A673 (cell line): ENCODE data around the gene STAT5B. TPM values are rescaled to one million over a fixed set of nuclear protein-coding genes. Genes with fewer than 3 reads are reported as not detected.

Experiments used
- BruUV-seq: library from RNA; stranded (reverse); fragments of 400-500 nt; replicated peaks from 2 replicates; lab custom pipeline; 2021; lab: Mats Ljungman, UMichigan
- CTCF ChIA-PET: fragments of 300-600 bp; sonication (Branson Sonifier 250); formaldehyde crosslinking; loops from one replicate; lab custom pipeline; 2022; ENCODE audit warnings: antibody characterized with exemption; lab: Charles Lee
- POLR2A ChIA-PET: fragments of 300-600 bp; sonication (Branson Sonifier 250); formaldehyde crosslinking; loops from one replicate; lab custom pipeline; 2022; ENCODE audit warnings: antibody characterized with exemption; ENCODE audit not compliant: low non-redundant PET; lab: Charles Lee
- DNase-seq: peaks from one replicate; pipeline ENCODE4 v3.0.0-alpha.2; 2015; ENCODE audit warnings: low spot score
- H3K27ac ChIP-seq: fragments of 200-600 bp; sonication (generic); 2 replicates; pipeline ENCODE4 v1.5.1; 2016; ENCODE audit warnings: mixed run types, low read depth, mild to moderate bottlenecking, mixed read lengths, antibody characterized with exemption, low read length; ENCODE audit not compliant: poor library complexity, severe bottlenecking
- H3K27me3 ChIP-seq: fragments of 200-600 bp; sonication (generic); replicated peaks from 2 replicates; pipeline ENCODE4 v1.6.1; 2017; ENCODE audit warnings: mixed run types, low read depth, mild to moderate bottlenecking, mixed read lengths, antibody characterized with exemption, low read length; ENCODE audit not compliant: insufficient read depth, poor library complexity
- H3K36me3 ChIP-seq: fragments of 200-600 bp; sonication (generic); 2 replicates; pipeline ENCODE4 v1.6.1; 2016; ENCODE audit warnings: mixed run types, mild to moderate bottlenecking, mixed read lengths, antibody characterized with exemption, low read length; ENCODE audit not compliant: insufficient read depth, poor library complexity, severe bottlenecking
- H3K4me1 ChIP-seq: fragments of 200-600 bp; sonication (generic); 2 replicates; pipeline ENCODE4 v1.6.1; 2017; ENCODE audit warnings: mixed run types, mild to moderate bottlenecking, mixed read lengths, antibody characterized with exemption, low read length; ENCODE audit not compliant: insufficient read depth, poor library complexity, severe bottlenecking
- H3K4me3 ChIP-seq: fragments of 200-600 bp; sonication (generic); 2 replicates; pipeline ENCODE4 v1.5.1; 2016; ENCODE audit warnings: low read depth, mixed run types, mild to moderate bottlenecking, mixed read lengths, low read length; ENCODE audit not compliant: poor library complexity, severe bottlenecking
- H3K9me3 ChIP-seq: fragments of 200-600 bp; sonication (generic); 2 replicates; pipeline ENCODE4 v1.6.1; 2016; ENCODE audit warnings: mixed run types, low read depth, mild to moderate bottlenecking, mixed read lengths, antibody characterized with exemption, low read length; ENCODE audit not compliant: poor library complexity, severe bottlenecking
- CTCF ChIP-seq: fragments of 300-800, 200-600 bp; sonication (generic); conservative IDR thresholded peaks from 2 replicates; pipeline ENCODE4 v1.5.1; 2017; ENCODE audit warnings: low read depth, mild to moderate bottlenecking, antibody characterized with exemption, low read length, moderate library complexity, mixed read lengths
- EZH2 ChIP-seq: fragments of 200-600 bp; sonication (generic); IDR thresholded peaks from 2 replicates; pipeline ENCODE4 v1.6.1; 2017; ENCODE audit warnings: borderline replicate concordance, low read depth, mild to moderate bottlenecking, mixed read lengths, antibody characterized with exemption, low read length; ENCODE audit not compliant: poor library complexity, severe bottlenecking
- intact Hi-C: fragments of 100-400 bp; cut with micrococcal nuclease; formaldehyde crosslinking; loops from one replicate; pipeline ENCODE4 v1.10.0; 2022; ENCODE audit not compliant: unreplicated experiment
- total RNA-seq: library from RNA; stranded (reverse); gene quantifications from 2 replicates; pipeline ENCODE4 v1.2.3, GENCODE V29; 2021

STAT5B gene
- total RNA-seq, 1 experiment from 2014 or later: 11.2 TPM

- DNase-seq: no peak
- intact Hi-C loops: no loop called here
- H3K27me3 ChIP-seq: no peaks in the 10 kb centered on the region
- CTCF ChIA-PET: no interaction called here
- POLR2A ChIA-PET: no interaction called here
- BruUV-seq: no TSS peak
- no peak overlapping the region for H3K27ac ChIP-seq
- H3K4me3 ChIP-seq: no peak overlapping the region
- H3K4me1 ChIP-seq: peaks cover 4% of the 10 kb centered on the region
- H3K9me3 ChIP-seq: no peaks in the 10 kb centered on the region
- no peaks in the 10 kb centered on the region for H3K36me3 ChIP-seq
- TF ChIP-seq EZH2: no peak
Measured at GRCh38 chr17:42279776-42280630, 3.8 kb upstream of the STAT5B start.

DNA sequence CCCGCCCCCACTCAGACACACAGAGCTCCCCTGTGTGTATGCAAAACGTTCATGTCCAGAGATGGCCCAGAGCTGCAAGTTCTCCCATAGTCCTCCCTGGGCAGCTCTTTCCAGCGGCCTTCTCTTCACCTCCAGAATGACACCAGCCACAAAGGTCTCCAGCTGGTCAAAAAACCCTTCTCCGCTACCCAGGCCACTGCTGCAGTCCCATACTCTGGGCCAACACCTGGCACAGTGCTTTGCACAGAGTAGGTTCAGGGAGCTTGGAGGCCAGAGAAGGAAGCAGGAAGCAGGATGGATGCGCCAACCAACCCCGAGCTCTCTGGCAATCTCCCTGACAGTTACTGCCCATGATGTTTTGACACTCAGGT, 1.1 kb upstream of the STAT5B start:
- no peak for DNase-seq
- CTCF ChIA-PET: no interaction called here
- Histone ChIP-seq H3K27me3 (no peaks in the 10 kb centered on the region), H3K4me1 (peaks cover 8% of the 10 kb centered on the region), H3K36me3 (no peaks in the 10 kb centered on the region), H3K27ac (no peak overlapping the region), H3K9me3 (no peaks in the 10 kb centered on the region), H3K4me3 (no peak overlapping the region)
- POLR2A ChIA-PET: no interaction called here
- intact Hi-C loops: no loop called here
- TF ChIP-seq EZH2 (no peak), CTCF (no peak)
- BruUV-seq: no TSS peak

- no peaks in the 10 kb centered on the region for H3K36me3 ChIP-seq
- H3K27ac ChIP-seq: peak overlapping the region; percentile 50
- H3K27me3 ChIP-seq: no peaks in the 10 kb centered on the region
- peak overlapping the region; percentile 59 for H3K4me3 ChIP-seq
- POLR2A ChIA-PET: no interaction called here
- H3K9me3 ChIP-seq: no peaks in the 10 kb centered on the region
- DNase-seq: no peak
- CTCF ChIA-PET: no interaction called here
- peaks cover 8% of the 10 kb centered on the region for H3K4me1 ChIP-seq
- no peak for TF ChIP-seq CTCF
- TF ChIP-seq EZH2: no peak
- intact Hi-C loops: no loop called here
- BruUV-seq: no TSS peak
Measured at GRCh38 chr17:42276609-42277341, 584 bp upstream of the STAT5B start.
